IPS-15b (cell line): Measurements from ENCODE around the gene METTL6.
A peak's percentile ranks its signal among the peaks of the same experiment; 100 is the strongest.

Experiments used
- H3K27me3 ChIP-seq: one replicate; pipeline ENCODE4 v1.6.1; 2013; ENCODE audit warnings: low read length; ENCODE audit not compliant: control insufficient read depth, insufficient read depth
- H3K36me3 ChIP-seq: one replicate; pipeline ENCODE4 v1.6.1; 2013; ENCODE audit warnings: low read length; ENCODE audit not compliant: control insufficient read depth, insufficient read depth
- H3K4me1 ChIP-seq: one replicate; pipeline ENCODE4 v1.6.1; 2013; ENCODE audit warnings: mild to moderate bottlenecking, low read length; ENCODE audit not compliant: control insufficient read depth, insufficient read depth
- H3K4me3 ChIP-seq: one replicate; pipeline ENCODE4 v1.5.1; 2013; ENCODE audit warnings: low read depth, low read length
- H3K9ac ChIP-seq: one replicate; pipeline ENCODE4 v1.6.1; 2013; ENCODE audit warnings: low read depth, mild to moderate bottlenecking, low read length
- H3K9me3 ChIP-seq: one replicate; pipeline ENCODE4 v1.6.1; 2013; ENCODE audit warnings: mild to moderate bottlenecking, low read length; ENCODE audit not compliant: control insufficient read depth, insufficient read depth

The METTL6 gene

DNA sequence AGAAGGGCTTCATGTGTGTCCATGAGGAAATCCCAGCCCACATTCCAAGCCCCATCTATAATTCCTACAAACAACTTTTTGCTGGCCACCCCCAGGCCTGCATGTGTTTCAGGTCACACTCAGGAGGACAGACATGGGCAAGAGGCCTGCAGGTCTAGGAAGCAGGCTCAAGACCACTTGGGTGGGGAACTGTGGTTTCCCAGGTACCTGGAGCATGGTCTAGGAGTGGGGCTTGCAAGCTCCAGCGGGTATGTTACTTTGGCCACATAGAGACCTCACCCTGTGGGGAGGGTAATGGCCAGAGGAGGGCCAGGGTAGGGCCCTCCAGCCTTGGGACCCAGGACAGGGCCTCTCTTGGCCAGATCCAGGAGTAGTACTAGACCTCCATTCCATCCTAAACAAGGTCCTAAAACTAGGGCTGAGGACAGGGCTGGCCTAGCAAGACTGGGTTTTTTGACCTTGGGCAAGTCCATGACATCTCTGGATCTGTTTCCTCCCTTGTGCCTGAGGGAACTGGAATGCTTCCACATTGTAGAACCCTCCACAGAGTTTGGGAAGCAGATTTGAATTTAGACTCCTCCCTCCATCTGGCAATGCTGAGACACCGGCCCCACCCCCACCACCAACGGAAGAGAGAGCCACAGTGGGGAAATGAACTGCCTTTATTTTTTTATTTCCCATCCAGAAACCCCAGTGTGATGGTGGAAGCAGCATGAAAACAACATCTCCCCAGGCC is 22.3 kb upstream of the METTL6 start:
- H3K36me3 ChIP-seq, result no peaks in the 10 kb centered on the region
- no peaks in the 10 kb centered on the region for H3K9me3 ChIP-seq
- H3K9ac ChIP-seq, result no peak overlapping the region
- H3K4me3 ChIP-seq, result no peak overlapping the region
- H3K4me1 ChIP-seq, result no peaks in the 10 kb centered on the region
- no peaks in the 10 kb centered on the region for H3K27me3 ChIP-seq

GRCh38 chr3:15443826-15444524 is 16.6 kb upstream of the METTL6 start:
- Histone ChIP-seq H3K9me3 (no peaks in the 10 kb centered on the region), H3K9ac (no peak overlapping the region), H3K4me1 (no peaks in the 10 kb centered on the region), H3K27me3 (no peaks in the 10 kb centered on the region), H3K36me3 (peaks cover 11% of the 10 kb centered on the region), H3K4me3 (no peak overlapping the region)

DNA sequence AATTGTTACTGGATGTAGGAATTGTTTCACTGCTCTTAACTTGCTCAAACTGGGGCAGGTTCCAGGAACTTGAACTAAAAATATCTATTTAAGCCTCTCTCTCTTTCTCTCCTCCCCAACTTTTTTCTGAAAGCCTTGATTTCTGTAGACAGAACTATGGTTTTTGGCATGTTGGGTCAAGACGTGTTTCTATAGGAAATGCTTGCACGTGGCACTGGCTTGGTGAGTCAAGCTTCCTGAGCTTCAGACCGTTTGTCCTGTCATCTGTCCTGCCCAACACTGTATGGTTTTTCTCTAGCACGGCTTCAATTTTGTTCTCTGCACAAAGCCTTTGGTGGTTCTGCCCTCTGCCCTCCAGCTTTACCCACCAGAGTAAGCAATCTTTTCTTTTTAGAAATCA is 13.5 kb upstream of the METTL6 start:
- Histone ChIP-seq H3K4me1 (no peaks in the 10 kb centered on the region), H3K36me3 (peaks cover 30% of the 10 kb centered on the region)

GRCh38 chr3:15439476-15439875 is 12.1 kb upstream of the METTL6 start:
- Histone ChIP-seq H3K36me3 (peaks cover 37% of the 10 kb centered on the region), H3K9ac (no peak overlapping the region)

More for the DNA sequence above, 13.5 kb upstream of the METTL6 start:
- Histone ChIP-seq H3K27me3 (no peaks in the 10 kb centered on the region), H3K9me3 (no peaks in the 10 kb centered on the region), H3K4me3 (no peak overlapping the region), H3K9ac (no peak overlapping the region)

DNA sequence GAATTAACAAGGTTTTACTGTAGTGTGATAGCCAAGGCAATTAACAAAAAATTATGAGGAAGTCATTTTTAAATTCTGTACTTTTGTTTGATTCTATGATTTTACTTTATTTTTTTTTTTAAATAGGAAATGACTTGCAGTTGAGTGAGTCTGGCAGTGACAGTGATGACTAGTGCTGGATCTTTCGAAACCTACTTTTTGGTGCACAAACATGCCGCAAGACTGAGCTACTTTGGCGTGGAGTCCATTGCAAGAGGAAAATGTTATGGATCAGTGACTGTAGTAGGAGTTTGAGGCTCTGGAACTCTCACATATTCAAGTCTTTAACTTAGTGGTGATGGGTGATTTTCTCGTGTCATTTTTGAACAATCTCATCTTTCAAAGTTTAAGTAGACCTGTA is 11.6 kb upstream of the METTL6 start:
- no peaks in the 10 kb centered on the region for H3K9me3 ChIP-seq
- H3K4me1 ChIP-seq, result no peaks in the 10 kb centered on the region
- H3K4me3 ChIP-seq, result no peak overlapping the region
- H3K27me3 ChIP-seq, result no peaks in the 10 kb centered on the region
- peaks cover 37% of the 10 kb centered on the region for H3K36me3 ChIP-seq
- H3K9ac ChIP-seq, result no peak overlapping the region

More at GRCh38 chr3:15439476-15439875, 12.1 kb upstream of the METTL6 start:
- H3K4me1 ChIP-seq, result no peaks in the 10 kb centered on the region
- H3K4me3 ChIP-seq, result no peak overlapping the region
- H3K9me3 ChIP-seq, result no peaks in the 10 kb centered on the region
- no peaks in the 10 kb centered on the region for H3K27me3 ChIP-seq

DNA sequence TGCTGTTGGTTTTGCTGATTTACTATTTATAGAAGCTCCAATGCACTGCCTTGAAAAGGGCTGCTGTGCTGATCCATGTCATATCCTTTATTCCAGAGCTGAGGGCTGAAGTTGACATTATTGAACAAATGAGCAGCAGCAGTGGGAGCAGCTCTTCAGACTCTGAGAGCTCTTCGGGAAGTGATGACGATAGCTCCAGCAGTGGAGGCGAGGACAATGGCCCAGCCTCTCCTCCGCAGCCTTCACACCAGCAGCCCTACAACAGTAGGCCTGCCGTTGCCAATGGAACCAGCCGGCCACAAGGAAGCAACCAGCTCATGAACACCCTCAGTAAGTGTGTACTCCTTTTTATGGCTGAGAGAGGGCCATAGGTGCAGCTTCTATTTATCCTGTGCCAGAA is 8.9 kb upstream of the METTL6 start:
- peaks cover 33% of the 10 kb centered on the region for H3K36me3 ChIP-seq
- H3K4me3 ChIP-seq, result no peak overlapping the region

GRCh38 chr3:15434756-15435155 is 7.4 kb upstream of the METTL6 start:
- Histone ChIP-seq H3K4me1 (no peaks in the 10 kb centered on the region), H3K36me3 (peaks cover 33% of the 10 kb centered on the region), H3K9me3 (no peaks in the 10 kb centered on the region), H3K27me3 (no peaks in the 10 kb centered on the region), H3K4me3 (no peak overlapping the region), H3K9ac (no peak overlapping the region)

More for the DNA sequence above, 8.9 kb upstream of the METTL6 start:
- H3K4me1 ChIP-seq, result no peaks in the 10 kb centered on the region
- H3K9ac ChIP-seq, result no peak overlapping the region
- H3K9me3 ChIP-seq, result no peaks in the 10 kb centered on the region
- no peaks in the 10 kb centered on the region for H3K27me3 ChIP-seq

- Histone ChIP-seq H3K9me3 (no peaks in the 10 kb centered on the region), H3K9ac (no peak overlapping the region), H3K27me3 (no peaks in the 10 kb centered on the region), H3K4me1 (no peaks in the 10 kb centered on the region), H3K4me3 (no peak overlapping the region), H3K36me3 (peaks cover 25% of the 10 kb centered on the region)
Measured at GRCh38 chr3:15433531-15433930, 6.2 kb upstream of the METTL6 start.

DNA sequence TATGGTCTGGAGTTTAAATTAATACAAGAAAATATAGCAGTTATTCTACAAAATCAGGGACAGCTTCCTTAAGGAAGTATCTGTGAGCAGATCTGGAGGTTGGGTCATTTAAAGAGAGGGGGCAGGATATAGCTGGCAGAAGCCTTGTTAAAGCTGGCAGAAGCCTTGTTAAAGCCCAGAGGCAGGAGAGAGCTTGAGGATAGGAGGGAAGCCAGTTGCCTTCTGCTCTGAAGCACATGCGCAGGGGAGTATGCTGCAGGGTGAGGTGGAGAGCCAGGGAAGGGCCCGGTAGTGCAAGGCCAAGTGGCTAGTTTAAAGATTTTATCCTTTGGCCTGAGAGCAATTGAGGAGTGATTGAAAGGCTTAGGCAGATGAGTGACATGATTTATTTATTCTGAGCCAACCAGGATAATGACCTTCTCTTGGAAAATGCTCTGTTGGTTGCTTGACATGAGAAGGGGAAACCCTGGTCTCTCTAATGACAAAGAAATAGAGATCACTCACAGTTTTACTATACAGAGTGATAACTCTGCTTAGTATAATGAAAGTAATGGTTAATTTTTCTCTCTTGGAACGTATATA is 4.0 kb upstream of the METTL6 start:
- Histone ChIP-seq H3K36me3 (peaks cover 10% of the 10 kb centered on the region), H3K27me3 (no peaks in the 10 kb centered on the region)

DNA sequence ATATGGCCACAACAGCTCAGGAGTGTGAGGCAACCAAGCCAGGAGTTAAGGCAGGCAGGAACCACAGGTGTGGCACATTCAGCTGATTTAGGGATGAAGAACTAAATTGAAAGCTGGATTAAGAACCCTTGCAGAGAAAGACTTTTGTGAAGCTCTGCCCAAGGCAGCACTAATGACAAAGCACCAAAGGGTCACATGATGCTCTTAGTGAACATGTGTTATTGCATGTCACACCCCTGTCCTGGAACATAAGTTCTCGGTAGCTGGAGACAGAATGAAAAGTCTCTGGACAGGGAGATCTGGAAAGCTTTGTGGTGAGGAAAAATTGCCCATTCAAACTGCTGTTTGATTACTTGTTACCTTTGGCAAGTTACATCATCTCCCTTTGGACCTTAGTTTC is 3.3 kb upstream of the METTL6 start:
- Histone ChIP-seq H3K36me3 (peaks cover 5% of the 10 kb centered on the region), H3K4me3 (no peak overlapping the region), H3K27me3 (no peaks in the 10 kb centered on the region), H3K4me1 (no peaks in the 10 kb centered on the region), H3K9me3 (no peaks in the 10 kb centered on the region), H3K9ac (no peak overlapping the region)

More for the DNA sequence above, 4.0 kb upstream of the METTL6 start:
- H3K4me3 ChIP-seq, result no peak overlapping the region
- H3K4me1 ChIP-seq, result no peaks in the 10 kb centered on the region
- no peak overlapping the region for H3K9ac ChIP-seq
- H3K9me3 ChIP-seq, result no peaks in the 10 kb centered on the region

DNA sequence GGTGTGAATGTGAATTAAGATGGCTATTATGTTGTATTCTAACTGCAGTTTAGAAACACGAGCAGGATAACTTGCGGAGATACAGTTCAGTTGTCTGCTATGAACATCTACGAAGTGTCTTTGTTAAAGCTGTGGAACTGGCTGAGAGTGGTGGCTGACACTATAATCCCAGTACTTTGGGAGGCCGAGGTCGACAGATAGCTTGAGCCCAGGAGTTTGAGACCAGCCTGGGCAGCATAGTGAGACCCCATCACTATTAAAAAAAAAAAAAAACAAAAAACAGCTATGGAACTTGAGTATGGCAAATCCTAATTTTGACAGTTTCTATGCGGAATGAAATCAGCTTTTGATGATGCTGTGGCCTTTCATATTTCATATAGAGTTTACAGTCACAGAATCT is 1.7 kb upstream of the METTL6 start:
- H3K4me3 ChIP-seq, result no peak overlapping the region
- H3K4me1 ChIP-seq, result no peaks in the 10 kb centered on the region
- H3K27me3 ChIP-seq, result no peaks in the 10 kb centered on the region
- no peak overlapping the region for H3K9ac ChIP-seq
- no peaks in the 10 kb centered on the region for H3K9me3 ChIP-seq
- H3K36me3 ChIP-seq, result no peaks in the 10 kb centered on the region

GRCh38 chr3:15428539-15428938 is 1.2 kb upstream of the METTL6 start:
- Histone ChIP-seq H3K9ac (no peak overlapping the region), H3K4me1 (no peaks in the 10 kb centered on the region), H3K27me3 (no peaks in the 10 kb centered on the region), H3K4me3 (peak overlapping the region; percentile 95), H3K9me3 (no peaks in the 10 kb centered on the region), H3K36me3 (no peaks in the 10 kb centered on the region)
